HG02852 (cell line): ENCODE data around the gene IGF1R.

Source experiments
- ATAC-seq: cut with Tn5 transposase; IDR thresholded peaks from one replicate; pipeline ENCODE4 v1.9.1; 2021; ENCODE audit warnings: mild to moderate bottlenecking, moderate library complexity; ENCODE audit not compliant: unreplicated experiment

Gene IGF1R

GRCh38 chr15:98817745-98818144 is 169.4 kb downstream of the IGF1R start:
- no peak for ATAC-seq

GRCh38 chr15:98823012-98823458 is 174.7 kb downstream of the IGF1R start:
- ATAC-seq: no peak

DNA sequence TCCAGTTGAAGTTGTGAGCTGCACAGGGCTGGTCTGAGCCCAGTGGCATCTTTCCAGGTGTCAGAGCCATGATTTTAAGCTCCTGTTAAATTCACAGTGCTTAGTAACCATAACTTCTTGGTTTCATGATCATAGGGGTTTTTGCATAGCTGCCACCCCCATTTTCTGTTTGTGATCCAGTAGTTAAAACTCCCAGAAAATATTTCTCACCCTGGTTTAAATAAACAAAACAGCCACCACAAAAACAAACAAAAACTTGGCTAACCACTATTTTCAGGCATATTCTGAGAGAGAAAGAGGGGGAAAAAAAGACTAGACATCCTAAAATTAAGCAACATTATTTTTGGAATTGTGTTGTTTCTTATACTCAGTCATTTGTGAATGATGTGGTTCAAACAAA is 175.3 kb downstream of the IGF1R start:
- ATAC-seq: no peak

DNA sequence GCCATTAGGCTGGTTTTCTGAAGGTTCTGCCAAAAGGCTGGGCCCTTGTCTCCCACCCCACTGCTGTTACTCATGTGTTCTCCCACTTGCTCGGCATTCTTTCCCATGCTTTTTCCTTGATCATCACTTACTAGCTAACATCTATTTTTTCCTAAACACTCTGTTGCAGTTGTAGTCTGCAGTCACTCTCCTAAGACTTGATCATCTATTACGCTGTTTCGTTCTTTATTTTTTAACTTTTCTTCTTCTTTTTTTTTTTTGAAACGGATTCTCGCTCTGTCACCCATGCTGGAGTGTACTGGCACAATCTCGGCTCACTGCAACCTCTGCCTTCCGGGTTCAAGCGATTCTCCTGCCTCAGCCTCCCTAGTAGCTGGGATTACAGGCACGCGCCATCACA is 176.3 kb downstream of the IGF1R start:
- no peak for ATAC-seq

- no peak for ATAC-seq
Measured at GRCh38 chr15:98826658-98827057, 178.3 kb downstream of the IGF1R start.

- no peak for ATAC-seq
Measured at GRCh38 chr15:98827217-98827616, 178.9 kb downstream of the IGF1R start.

GRCh38 chr15:98830034-98830634 is 181.8 kb downstream of the IGF1R start:
- ATAC-seq: no peak

GRCh38 chr15:98834976-98835375 is 186.6 kb downstream of the IGF1R start:
- ATAC-seq: no peak

GRCh38 chr15:98835876-98836275 is 187.5 kb downstream of the IGF1R start:
- ATAC-seq: no peak

DNA sequence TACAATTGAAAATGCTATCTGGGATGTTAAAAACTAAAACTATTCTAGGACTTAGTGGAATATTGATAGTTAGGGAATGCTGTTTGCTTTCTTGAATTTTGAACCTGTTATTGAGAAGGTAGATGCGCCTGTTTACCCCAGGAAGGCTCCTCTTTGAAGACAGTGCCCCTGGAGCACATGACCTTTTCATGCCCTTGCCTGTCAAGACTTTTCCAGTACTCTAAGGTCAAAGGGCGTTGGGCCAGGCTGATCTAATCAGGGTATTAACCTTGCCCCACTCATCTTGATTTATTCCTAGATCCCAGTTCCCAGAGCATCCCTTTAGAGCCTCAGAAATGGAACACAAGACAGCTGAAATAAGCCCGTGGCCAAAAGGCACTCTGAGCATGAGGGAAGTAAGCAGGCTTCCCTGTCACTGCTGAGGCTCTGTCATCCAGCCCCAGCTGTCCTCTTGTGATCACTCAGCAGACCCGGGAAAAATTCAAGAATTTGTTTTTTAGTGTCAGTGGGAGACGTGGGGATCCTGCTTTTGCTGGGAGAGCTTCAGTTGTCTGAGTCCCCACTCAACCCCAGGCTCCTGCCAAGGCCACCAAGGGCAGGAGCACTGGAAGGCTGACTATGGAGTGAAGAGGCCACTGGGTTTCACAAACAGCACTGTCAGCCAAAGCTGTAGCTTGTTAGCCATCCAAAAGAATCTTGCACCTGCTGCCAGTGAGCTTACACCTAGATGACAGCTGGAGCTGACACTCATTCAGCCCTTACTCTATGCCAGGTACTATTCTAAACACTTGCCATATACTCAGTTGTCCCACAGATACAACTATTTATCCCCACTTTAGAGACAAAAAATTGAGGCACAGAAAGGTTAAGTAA is 190.3 kb downstream of the IGF1R start:
- no peak for ATAC-seq

DNA sequence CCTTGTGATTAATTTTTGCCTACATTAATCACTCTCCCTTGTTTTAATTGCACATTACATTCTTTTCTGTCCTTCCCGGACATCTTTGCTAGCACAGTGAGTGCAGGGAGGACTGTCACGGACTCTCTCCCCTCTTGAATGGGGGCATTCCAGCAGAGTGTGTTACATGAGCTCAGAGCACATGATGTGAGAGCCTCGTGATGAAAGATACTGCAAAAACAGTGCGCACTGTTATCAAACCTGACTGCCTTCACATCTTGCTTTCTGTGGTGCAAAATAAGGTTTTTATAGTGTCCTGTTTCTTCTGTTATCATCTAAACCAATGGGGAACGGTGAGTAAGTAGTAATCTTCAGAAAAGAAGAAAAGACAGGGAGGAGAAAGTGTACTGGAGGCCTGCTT is 191.7 kb downstream of the IGF1R start:
- no peak for ATAC-seq

GRCh38 chr15:98841419-98841970 is 193.2 kb downstream of the IGF1R start:
- no peak for ATAC-seq

DNA sequence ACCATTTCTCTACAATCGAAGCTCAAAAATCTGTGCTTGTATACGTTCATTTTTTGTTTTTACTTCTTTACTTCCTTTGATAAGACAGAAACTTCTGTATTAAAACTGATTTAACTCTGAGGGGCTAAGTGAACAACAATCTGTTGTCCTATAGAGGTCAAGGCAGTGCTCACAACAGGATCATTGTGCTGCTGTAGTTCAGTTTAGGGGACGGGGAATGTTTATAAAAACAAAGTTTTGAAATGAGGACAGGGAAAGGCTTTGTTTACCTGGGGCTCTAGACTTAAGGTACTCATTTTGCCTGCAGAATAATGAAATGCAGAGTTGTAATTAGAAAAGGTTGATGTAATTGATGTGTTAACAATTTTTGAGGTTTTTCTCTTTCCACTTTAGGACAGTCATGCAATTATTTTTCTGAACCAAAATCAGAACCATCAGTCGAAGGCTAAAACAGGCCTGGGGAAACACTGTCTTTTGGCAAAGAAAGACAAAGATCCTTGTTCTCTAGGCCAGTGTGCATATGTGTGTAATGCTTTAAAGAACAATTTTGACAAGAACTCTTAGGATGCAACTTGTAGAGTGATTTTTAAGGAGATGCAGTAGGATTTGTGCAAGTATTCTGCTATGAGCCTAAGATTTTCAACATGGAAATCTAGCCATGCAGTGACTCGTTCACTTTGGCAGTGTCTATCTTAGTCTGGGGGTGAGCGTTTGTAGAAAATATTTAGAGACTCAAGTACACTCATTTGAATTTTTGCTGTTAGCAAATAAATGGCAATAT is 194.0 kb downstream of the IGF1R start:
- ATAC-seq: no peak

GRCh38 chr15:98842973-98843285 is 194.6 kb downstream of the IGF1R start:
- ATAC-seq: no peak

GRCh38 chr15:98843844-98844243 is 195.5 kb downstream of the IGF1R start:
- ATAC-seq: no peak

DNA sequence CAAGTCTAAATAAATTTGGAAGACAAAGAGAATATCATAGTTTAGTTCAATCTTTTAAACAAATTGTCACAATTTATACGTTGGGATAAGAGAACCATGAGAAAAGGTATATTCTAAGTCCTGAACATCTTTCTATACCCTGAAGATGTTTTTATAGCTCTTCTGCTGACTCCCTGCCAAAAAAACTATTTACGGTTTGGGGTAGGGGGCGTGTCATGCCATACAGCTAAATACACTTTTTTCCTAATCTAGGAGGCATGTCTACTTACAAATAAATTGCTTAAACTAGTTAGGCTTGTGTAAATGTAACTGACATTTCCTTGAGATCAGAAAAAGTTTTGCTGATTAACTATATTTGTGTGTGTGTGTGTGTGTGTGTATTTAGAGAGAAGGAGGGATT is 195.9 kb downstream of the IGF1R start:
- no peak for ATAC-seq

DNA sequence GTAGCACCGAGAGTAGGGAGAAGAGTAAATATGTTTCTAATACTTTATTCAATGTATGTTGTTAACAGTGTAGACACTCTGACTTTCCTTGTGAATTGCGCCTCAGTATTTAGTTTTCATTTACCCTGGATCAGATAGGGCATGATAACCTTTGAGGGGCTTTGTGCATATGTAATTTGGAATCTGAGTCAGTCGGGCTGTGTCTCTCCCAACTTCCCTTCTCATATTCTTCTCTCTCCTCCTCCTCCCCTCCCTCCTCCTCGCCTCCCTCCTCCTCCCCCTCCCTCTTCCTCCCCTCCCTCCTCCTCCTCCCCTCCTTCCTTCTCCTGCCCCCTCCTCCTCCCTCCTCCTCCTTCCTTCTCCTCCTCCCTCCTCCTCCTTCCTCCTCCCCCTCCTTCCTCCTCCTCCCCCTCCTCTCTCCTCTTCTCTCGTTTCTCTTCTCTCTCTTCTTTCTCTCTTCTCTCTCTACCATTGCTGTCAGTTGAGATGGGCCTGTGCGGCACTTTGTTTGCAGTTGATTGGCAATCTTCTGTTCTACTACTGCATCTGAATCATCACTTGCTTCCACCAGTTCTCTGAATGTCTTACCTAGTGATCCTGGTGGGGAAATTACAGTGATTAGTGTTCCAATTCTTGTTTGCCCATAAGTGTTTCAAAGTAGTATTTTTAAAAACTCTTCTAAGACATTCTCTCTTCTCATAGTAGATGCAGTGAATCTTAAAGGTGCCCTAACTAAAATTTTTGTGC is 197.0 kb downstream of the IGF1R start:
- no peak for ATAC-seq

GRCh38 chr15:98850961-98851572 is 202.7 kb downstream of the IGF1R start:
- ATAC-seq: peak; percentile 27

DNA sequence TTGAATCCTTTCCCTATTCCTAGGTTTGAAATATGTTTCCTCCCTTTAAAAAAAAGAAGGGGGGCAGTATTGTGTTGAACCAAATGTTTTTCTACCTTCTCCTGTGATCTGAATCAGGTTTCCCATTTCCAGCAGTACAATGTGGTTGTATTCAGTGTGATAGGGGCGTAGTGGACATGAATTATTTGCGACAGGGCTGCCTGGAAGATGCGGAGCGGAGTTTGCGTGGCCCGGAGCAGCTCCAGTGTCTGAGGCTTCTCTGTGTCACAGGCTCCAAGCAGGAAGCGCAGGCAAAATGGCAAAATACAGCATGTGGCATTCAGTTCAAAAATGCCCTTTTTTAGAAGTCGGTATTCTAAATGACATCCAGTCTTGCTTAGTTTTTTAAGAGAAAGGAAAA is 204.8 kb downstream of the IGF1R start:
- ATAC-seq: peak; percentile 29
